Measurements from ENCODE around the gene EIF2AK3.

DNA sequence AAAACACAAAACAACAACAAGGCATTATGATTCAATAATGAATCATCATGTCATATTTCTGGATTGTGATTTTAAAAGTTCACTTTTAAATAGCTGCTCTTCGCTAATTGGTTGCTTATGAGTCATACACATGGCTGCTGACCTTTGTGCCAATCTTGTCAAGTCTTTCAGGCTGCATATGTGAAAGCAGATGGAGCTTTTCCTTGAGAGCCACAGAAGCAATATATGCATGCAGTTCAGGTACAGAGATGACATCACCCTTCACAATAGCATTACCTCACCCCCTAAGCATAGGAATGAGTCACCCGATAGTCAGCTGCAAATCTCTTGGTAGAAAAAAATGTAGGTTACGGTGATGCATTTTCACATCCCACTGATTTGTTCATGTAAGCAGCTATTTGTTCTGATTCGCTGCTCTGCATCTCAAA lies 27.2 kb downstream of the EIF2AK3 start:
- TF ChIP-seq, protein P1, sequence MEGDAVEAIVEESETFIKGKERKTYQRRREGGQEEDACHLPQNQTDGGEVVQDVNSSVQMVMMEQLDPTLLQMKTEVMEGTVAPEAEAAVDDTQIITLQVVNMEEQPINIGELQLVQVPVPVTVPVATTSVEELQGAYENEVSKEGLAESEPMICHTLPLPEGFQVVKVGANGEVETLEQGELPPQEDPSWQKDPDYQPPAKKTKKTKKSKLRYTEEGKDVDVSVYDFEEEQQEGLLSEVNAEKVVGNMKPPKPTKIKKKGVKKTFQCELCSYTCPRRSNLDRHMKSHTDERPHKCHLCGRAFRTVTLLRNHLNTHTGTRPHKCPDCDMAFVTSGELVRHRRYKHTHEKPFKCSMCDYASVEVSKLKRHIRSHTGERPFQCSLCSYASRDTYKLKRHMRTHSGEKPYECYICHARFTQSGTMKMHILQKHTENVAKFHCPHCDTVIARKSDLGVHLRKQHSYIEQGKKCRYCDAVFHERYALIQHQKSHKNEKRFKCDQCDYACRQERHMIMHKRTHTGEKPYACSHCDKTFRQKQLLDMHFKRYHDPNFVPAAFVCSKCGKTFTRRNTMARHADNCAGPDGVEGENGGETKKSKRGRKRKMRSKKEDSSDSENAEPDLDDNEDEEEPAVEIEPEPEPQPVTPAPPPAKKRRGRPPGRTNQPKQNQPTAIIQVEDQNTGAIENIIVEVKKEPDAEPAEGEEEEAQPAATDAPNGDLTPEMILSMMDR (conservative IDR thresholded peaks at IDR 0.05; ENCODE audit: low read length): no peak
- no peak for TF ChIP-seq EZH2phosphoT487 (IDR thresholded peaks at IDR 0.05; ENCODE audit: borderline replicate concordance)

Data from Loucy (cell line).